SK-N-SH (cell line): Measurements from ENCODE around the gene COL28A1. TPM values are rescaled to one million over a fixed set of nuclear protein-coding genes. Genes with fewer than 3 reads are reported as not detected.

ENCODE experiments used
- CTCF ChIA-PET: fragments of 300-600, 350-600 bp; formaldehyde crosslinking; extraction: SDS; loops from one replicate; lab custom pipeline; 2021; lab: Yijun Ruan, JAX
- POLR2A ChIA-PET: fragments of 350-600 bp; sonication (Branson Sonifier 250); formaldehyde crosslinking; extraction: SDS; loops from one replicate; lab custom pipeline; 2020; ENCODE audit warnings: antibody characterized with exemption, inconsistent platforms; lab: Yijun Ruan, JAX
- DNase-seq: peaks from one replicate; pipeline ENCODE4 v3.0.0; 2012
- H2AFZ ChIP-seq: fragments of 200-600 bp; sonication (generic); 2 replicates; pipeline ENCODE4 v1.8.1; 2016; ENCODE audit warnings: antibody characterized with exemption, mild to moderate bottlenecking, low read depth
- H3F3A ChIP-seq: fragments of 200-600 bp; sonication (generic); replicated peaks from 2 replicates; pipeline ENCODE3; 2016; ENCODE audit warnings: antibody characterized with exemption, mild to moderate bottlenecking; ENCODE audit not compliant: insufficient read depth
- H3K27ac ChIP-seq, 2 experiments: fragments of 200-500 bp in 1 of 2; fragments of 200-600 bp in 1 of 2; sonication (Bioruptor generic) in 1 of 2; sonication (generic), shearing (Covaris generic) in 1 of 2; 2 replicates each; pipeline versions ENCODE4 v1.5.1 to v1.6.1; 2014 to 2016; ENCODE audit warnings: low read depth in 2 of 2, inconsistent platforms in 1 of 2, low read length in 1 of 2, mild to moderate bottlenecking in 1 of 2, mixed read lengths in 1 of 2
- H3K27me3 ChIP-seq: fragments of 200-600 bp; sonication (generic), shearing (Covaris generic); 2 replicates; pipeline ENCODE4 v1.6.1; 2016; ENCODE audit warnings: mixed run types; ENCODE audit not compliant: insufficient read depth
- H3K36me3 ChIP-seq, 2 experiments: fragments of 200-500 bp in 1 of 2; fragments of 200-600 bp in 1 of 2; sonication (Bioruptor generic) in 1 of 2; sonication (generic) in 1 of 2; replicated peaks in 1 of 2; 2 replicates each; pipeline versions ENCODE3 to v1.5.1; 2014 to 2016; ENCODE audit warnings: low read length in 1 of 2, mild to moderate bottlenecking in 1 of 2; ENCODE audit not compliant: insufficient read depth in 2 of 2, control insufficient read depth in 1 of 2
- H3K4me1 ChIP-seq, 2 experiments: fragments of 200-500 bp in 1 of 2; fragments of 200-600 bp in 1 of 2; sonication (Bioruptor generic) in 1 of 2; sonication (generic), shearing (Covaris generic) in 1 of 2; 2 replicates each; pipeline versions ENCODE4 v1.5.1 to v1.6.1; 2014 to 2016; ENCODE audit warnings: low read depth in 1 of 2, low read length in 1 of 2, mixed run types in 1 of 2; ENCODE audit not compliant: insufficient read depth in 2 of 2, control insufficient read depth in 1 of 2
- H3K4me2 ChIP-seq: fragments of 200-600 bp; sonication (generic), shearing (Covaris generic); 2 replicates; pipeline ENCODE4 v1.6.1; 2017; ENCODE audit warnings: mixed run types
- H3K4me3 ChIP-seq, 2 experiments: fragments of 200-500 bp in 1 of 2; fragments of 200-600 bp in 1 of 2; sonication (Bioruptor generic) in 1 of 2; sonication (generic), shearing (Covaris generic) in 1 of 2; 2 replicates each; pipeline versions ENCODE4 v1.5.1 to v1.8.1; 2014 to 2016; ENCODE audit warnings: low read depth in 2 of 2, inconsistent platforms in 1 of 2, low read length in 1 of 2, mild to moderate bottlenecking in 1 of 2, mixed read lengths in 1 of 2, moderate library complexity in 1 of 2
- H3K79me2 ChIP-seq: fragments of 200-600 bp; sonication (generic); 2 replicates; pipeline ENCODE4 v1.8.1; 2017; ENCODE audit warnings: mild to moderate bottlenecking; ENCODE audit not compliant: insufficient read depth
- H3K9ac ChIP-seq: fragments of 200-600 bp; sonication (generic); 2 replicates; pipeline ENCODE4 v1.6.1; 2017; ENCODE audit warnings: mixed run types
- H3K9me2 ChIP-seq: fragments of 200-600 bp; sonication (generic); 2 replicates; pipeline ENCODE4 v1.6.1; 2017; ENCODE audit warnings: mixed run types
- H3K9me3 ChIP-seq: fragments of 200-600 bp; sonication (generic); 2 replicates; pipeline ENCODE4 v1.6.1; 2017; ENCODE audit warnings: mixed run types, mild to moderate bottlenecking, moderate library complexity
- H4K20me1 ChIP-seq: fragments of 200-600 bp; sonication (generic); 2 replicates; pipeline ENCODE4 v1.6.1; 2017; ENCODE audit warnings: mild to moderate bottlenecking, mixed run types; ENCODE audit not compliant: insufficient read depth
- JUND ChIP-seq: IDR thresholded peaks from 2 replicates; pipeline ENCODE4 v1.4.0; 2012
- NFIC ChIP-seq: IDR thresholded peaks from 2 replicates; pipeline ENCODE4 v1.4.0; 2012; ENCODE audit warnings: borderline replicate concordance
- RAD21 ChIP-seq: IDR thresholded peaks from 2 replicates; pipeline ENCODE4 v1.6.1; 2012; ENCODE audit warnings: mild to moderate bottlenecking, low read length
- RXRA ChIP-seq: IDR thresholded peaks from 2 replicates; pipeline ENCODE4 v1.4.0; 2012; ENCODE audit warnings: low read depth, mild to moderate bottlenecking, borderline replicate concordance
- USF2 ChIP-seq: fragments of 150-350 bp; IDR thresholded peaks from 2 replicates; pipeline ENCODE4 v1.6.1; 2017; ENCODE audit warnings: antibody characterized with exemption, low read length, low read depth, borderline replicate concordance
- ZBTB33 ChIP-seq: IDR thresholded peaks from 2 replicates; pipeline ENCODE4 v1.4.0; 2012; ENCODE audit warnings: low read depth, borderline replicate concordance
- WGBS: methylation state at CpG from one replicate; pipeline ENCODE4 v1.1.6; 2017; ENCODE audit warnings: low lambda C conversion rate; 5-methylcytosine and 5-hydroxymethylcytosine counted together
- polyA plus RNA-seq, 3 experiments: library from polyadenylated mRNA; depleted of rRNA; stranded (reverse); fragments of >200 nt; gene quantifications; 2 replicates each; pipeline ENCODE4 v1.2.3, GENCODE V29; 2012
- TF ChIP-seq, protein P1 (sequence below): IDR thresholded peaks from 2 replicates; pipeline ENCODE4 v1.6.1; 2012; ENCODE audit warnings: mild to moderate bottlenecking, low read depth, low read length, moderate library complexity

COL28A1 gene
- polyA plus RNA-seq, 1 of the 3 experiments (the other 2 are of a cell fraction), result not detected

- no peak for TF ChIP-seq USF2
- TF ChIP-seq, protein P1, sequence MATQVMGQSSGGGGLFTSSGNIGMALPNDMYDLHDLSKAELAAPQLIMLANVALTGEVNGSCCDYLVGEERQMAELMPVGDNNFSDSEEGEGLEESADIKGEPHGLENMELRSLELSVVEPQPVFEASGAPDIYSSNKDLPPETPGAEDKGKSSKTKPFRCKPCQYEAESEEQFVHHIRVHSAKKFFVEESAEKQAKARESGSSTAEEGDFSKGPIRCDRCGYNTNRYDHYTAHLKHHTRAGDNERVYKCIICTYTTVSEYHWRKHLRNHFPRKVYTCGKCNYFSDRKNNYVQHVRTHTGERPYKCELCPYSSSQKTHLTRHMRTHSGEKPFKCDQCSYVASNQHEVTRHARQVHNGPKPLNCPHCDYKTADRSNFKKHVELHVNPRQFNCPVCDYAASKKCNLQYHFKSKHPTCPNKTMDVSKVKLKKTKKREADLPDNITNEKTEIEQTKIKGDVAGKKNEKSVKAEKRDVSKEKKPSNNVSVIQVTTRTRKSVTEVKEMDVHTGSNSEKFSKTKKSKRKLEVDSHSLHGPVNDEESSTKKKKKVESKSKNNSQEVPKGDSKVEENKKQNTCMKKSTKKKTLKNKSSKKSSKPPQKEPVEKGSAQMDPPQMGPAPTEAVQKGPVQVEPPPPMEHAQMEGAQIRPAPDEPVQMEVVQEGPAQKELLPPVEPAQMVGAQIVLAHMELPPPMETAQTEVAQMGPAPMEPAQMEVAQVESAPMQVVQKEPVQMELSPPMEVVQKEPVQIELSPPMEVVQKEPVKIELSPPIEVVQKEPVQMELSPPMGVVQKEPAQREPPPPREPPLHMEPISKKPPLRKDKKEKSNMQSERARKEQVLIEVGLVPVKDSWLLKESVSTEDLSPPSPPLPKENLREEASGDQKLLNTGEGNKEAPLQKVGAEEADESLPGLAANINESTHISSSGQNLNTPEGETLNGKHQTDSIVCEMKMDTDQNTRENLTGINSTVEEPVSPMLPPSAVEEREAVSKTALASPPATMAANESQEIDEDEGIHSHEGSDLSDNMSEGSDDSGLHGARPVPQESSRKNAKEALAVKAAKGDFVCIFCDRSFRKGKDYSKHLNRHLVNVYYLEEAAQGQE, result no peak
Observed at GRCh38 chr7:7312323-7312722, 223.3 kb downstream of the COL28A1 start (continued).

GRCh38 chr7:7311001-7311400 lies 224.7 kb downstream of the COL28A1 start:
- Histone ChIP-seq H3K4me1 (no peaks in the 10 kb centered on the region), H3K9ac (no peak overlapping the region), H4K20me1 (no peaks in the 10 kb centered on the region), H3K4me3 (no peak overlapping the region), H3K79me2 (no peaks in the 10 kb centered on the region), H2AFZ (no peak overlapping the region), H3F3A (no peaks in the 10 kb centered on the region), H3K27ac (no peak overlapping the region), H3K27me3 (no peaks in the 10 kb centered on the region), H3K9me3 (no peaks in the 10 kb centered on the region), H3K4me2 (no peak overlapping the region), H3K36me3 (no peaks in the 10 kb centered on the region), H3K9me2 (no peaks in the 10 kb centered on the region)
- no peak for TF ChIP-seq RAD21
- TF ChIP-seq, protein P1, result no peak
- TF ChIP-seq RXRA, result no peak
- no peak for TF ChIP-seq JUND
- TF ChIP-seq ZBTB33, result no peak
- no peak for TF ChIP-seq NFIC
- WGBS, result 17% methylated on average over 2 of the region's 2 CpGs
- POLR2A ChIA-PET, result no interaction called here
- CTCF ChIA-PET, result no interaction called here
- DNase-seq, result no peak
